Embryonic facial prominence (tissue), 1 donor: Measurements from ENCODE around the gene GJA3.

Source experiments
- DNase-seq: peaks from one replicate; pipeline ENCODE4 v3.0.0-alpha.2; 2016; ENCODE audit errors: extremely low spot score

Gene GJA3

DNA sequence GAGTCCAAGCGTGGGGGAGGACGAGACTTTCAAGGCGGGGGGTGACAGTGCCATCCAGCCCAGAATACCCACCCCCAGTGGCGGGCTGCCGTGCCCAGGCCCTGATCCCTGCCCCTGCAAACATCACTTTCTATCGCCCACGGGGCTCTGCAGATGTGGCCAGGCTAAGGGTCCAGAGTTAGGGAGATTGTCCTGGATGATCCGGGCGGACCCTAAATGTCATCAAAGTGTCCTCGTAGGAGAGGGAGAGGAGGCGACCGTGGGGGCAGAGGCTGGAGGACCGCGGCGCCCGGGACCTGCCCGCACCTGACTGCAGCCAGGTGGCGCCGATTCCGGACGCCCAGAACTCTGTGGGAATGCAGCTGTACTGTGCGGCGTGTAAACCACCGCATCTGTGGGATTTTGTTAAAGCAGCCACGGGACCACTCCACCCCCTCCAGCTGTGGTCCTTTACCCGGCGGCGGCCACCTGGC lies 32.4 kb downstream of the GJA3 start:
- DNase-seq: no peak

- no peak for DNase-seq
Observed at GRCh38 chr13:20127562-20128458, 33.0 kb downstream of the GJA3 start.

GRCh38 chr13:20127262-20127561 lies 33.6 kb downstream of the GJA3 start:
- no peak for DNase-seq

- DNase-seq: no peak
Observed at GRCh38 chr13:20126541-20127261, 34.2 kb downstream of the GJA3 start.

- DNase-seq: no peak
Observed at GRCh38 chr13:20125783-20126165, 35.1 kb downstream of the GJA3 start.

DNA sequence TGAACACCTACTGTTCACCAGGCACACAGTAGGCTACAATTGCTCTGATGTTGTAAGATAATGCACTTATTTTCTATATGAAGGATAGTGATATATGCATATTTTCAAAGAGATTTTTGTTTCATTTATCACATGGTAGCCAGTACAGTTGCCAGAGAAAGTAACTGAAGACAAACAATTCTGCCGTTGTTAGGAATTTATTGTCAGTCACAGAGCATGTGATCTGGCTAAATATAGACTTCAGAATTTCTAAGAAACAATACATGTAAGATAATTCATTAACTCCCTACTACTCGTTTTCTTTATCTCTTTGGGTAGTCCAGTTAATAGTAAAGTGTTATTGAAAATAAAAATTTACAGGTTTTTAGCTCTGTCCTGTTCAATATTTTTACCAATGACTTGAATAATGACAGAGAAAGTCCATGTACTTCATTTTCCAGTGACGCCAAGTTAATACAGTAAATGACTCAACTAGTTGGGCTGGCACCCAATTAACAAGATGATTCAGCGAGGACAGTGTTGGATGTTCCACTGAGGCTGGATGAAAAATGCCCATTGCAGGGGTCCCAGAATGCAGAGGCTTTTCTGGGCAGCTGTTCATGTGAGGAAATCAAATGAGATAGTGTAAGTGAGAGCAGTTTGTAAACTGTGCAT lies 35.6 kb downstream of the GJA3 start:
- no peak for DNase-seq

DNA sequence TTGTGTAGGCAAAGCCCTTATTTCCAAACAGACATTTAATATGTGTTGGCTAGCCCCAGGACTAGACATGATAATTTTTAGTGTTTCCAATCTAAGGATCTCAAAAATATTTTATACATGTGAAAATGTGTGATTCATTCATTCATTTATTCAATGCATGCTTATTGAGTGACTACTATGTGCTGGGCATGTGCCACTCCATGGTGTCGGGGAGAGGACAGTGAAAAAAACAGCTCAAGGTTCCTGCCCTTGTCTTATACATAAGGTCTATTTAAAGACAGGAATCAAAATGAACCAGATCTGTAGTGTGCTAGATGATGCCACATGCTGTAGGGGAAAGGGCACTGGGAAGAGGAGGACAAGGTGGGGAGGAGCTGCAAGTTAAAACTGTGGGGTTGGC lies 36.5 kb downstream of the GJA3 start:
- no peak for DNase-seq

GRCh38 chr13:20121159-20121525 lies 39.7 kb downstream of the GJA3 start:
- no peak for DNase-seq

DNA sequence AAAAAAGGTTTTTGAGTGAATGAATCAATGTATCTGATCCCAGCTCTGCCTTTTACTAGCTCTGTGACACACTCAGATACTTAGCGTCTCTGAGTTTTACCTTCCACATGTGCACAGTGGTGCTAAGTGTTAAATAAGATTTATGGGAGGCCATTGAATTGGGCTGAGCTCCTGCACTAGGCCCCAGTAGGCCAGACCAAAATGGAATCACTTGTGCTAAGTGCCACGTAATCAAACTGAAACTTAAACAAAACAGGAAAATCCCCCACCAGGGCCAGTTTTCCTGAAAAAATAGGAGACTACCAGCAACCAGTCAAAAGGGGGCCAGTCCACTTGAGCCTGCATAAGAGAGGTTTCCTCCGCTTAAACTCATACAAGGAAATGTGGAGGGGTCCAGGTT lies 40.9 kb downstream of the GJA3 start:
- no peak for DNase-seq

DNA sequence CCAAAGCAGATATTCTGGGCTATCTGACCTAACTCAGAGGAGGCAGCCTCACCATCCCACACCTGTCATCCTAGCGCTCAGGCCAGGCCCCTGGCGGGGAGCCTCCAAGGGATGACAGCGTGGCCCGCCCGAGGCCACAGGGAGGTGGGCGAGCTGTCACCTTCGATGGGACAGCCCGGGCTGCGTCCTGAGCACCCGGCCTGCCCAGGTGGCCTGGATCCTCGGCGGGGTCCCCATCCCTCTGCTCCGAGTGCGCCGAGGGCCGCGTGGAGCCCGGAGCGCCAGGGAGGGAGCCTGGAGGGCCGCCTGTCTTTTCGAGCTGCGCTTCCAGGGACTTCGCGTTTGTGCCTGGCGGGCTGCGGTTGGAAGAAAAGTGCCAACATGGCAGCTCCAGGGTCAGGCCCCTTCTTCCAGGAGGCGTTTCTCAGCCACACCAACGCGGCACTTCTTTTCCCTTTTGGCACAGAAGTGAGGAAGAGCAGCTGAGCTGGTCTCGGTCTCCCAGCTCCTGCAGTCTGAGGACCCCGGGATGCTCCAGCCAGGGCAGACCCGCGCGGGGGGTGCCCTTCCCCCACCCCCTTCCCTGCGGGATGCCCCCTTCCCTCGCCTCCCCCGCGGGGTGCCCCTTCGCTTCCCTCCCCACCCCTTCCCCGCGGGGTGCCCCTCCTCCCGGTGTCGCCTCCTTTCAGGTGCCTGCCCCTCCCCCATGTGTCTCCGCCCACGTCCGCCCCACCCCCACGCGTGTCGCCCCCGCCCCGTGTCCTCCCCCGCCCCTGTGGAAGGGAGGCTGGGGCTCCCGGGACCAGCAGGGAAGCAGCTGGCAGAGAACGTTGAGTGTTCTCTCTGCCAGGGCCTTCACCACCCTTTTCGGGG lies 42.3 kb downstream of the GJA3 start:
- peak; percentile 21 for DNase-seq

- no peak for DNase-seq
Observed at GRCh38 chr13:20116213-20116612, 44.6 kb downstream of the GJA3 start.

- DNase-seq: no peak
Observed at GRCh38 chr13:20114066-20114610, 46.7 kb downstream of the GJA3 start.

DNA sequence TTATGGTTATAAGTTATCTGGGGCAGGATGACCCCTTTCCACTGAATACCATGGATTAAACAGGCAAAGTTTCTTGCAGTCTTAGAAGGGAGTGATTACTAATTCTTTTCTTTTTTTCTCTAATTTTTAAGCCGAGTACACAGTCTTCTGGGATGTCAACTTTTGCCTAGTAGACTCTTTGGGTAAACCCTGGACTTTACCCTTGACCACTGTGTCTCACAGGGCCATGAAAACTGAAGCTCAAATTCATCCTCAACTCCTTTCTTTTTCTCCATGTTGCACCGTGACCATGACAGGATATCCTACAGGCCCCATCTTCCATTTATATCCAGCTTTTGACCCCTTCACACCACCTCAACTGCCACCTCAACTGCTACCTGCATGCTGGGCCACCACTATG lies 51.8 kb downstream of the GJA3 start:
- no peak for DNase-seq

GRCh38 chr13:20106742-20107141 lies 54.1 kb downstream of the GJA3 start:
- no peak for DNase-seq

DNA sequence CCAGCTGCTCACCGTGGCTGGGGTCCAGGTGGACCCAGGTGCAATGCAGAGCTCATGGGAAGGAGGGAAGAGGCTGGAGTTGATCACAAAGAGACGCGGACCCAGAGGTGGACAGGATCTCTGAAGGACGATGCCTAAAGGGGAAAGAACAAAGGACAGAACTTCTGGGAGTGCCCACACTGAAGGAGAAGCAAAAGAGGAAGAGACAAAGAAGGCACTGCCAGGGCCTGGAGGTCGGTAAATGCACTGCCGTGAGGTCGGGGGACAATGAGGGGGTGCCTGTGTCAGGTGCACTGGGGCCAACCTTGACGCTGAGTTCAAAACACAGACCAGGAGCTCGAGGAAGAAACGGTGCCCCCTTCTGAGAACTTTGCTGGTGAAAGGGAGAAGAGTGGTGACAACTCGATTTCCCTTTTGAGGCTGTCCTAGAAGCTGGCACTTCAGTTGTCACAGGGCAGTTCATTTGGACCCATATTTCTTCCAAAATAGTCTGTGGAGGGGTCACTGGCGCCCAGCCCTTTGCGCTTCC lies 55.6 kb downstream of the GJA3 start:
- no peak for DNase-seq

- DNase-seq: no peak
Observed at GRCh38 chr13:20102525-20103180, 58.2 kb downstream of the GJA3 start.

- no peak for DNase-seq
Observed at GRCh38 chr13:20101467-20102316, 59.2 kb downstream of the GJA3 start.

DNA sequence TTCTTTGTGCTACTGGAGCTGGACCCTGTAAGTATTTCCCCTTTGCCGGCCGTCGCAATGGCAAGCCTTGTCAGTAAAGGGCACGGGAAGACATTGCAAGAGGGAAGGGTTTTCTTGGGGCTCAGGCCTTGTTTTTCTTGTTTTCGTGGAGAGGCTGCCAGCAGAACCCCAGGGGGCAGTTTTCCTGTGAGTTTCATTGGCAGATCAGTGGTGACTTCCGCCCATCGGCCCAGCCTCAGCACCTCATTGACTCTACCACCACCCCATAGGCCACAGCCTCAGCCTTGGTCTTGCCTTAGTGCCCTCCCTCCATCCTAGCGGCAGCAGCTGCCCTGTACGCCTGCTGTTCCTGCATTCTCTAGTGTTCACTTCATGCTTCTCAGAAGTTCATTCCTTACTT lies 61.5 kb downstream of the GJA3 start:
- DNase-seq: no peak

DNA sequence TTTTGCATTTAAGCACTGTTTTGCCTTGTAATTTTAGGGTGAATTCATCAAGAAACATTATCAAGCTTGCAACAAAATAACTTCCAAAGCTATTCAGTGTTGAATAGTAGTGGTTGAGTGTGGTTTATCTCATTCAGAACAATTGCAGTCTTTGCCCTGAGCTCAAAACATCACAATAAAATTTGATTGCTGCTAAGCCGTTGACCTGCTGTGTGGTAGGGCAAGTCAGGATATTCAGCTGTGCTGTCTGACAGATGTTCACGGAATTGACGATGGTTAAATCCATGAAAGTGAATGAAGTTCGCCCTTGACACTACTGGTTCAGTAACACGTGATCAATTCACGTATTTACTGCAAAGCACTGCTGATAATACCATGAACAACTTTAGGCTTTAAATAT lies 66.9 kb downstream of the GJA3 start:
- no peak for DNase-seq

- no peak for DNase-seq
Observed at GRCh38 chr13:20090349-20090748, 70.5 kb downstream of the GJA3 start.
